AG09309 (cell line): ENCODE data around the gene PRDM1.

Experiments used
- DNase-seq: peaks from one replicate; pipeline ENCODE4 v3.0.0-alpha.2; 2010; ENCODE audit warnings: low read depth
- H3K4me3 ChIP-seq: 2 replicates; pipeline ENCODE4 v1.5.1; 2011; ENCODE audit warnings: mild to moderate bottlenecking, low read depth, low read length, moderate library complexity; ENCODE audit not compliant: control insufficient read depth
- TF ChIP-seq, protein P1 (sequence below): IDR thresholded peaks from 2 replicates; pipeline ENCODE4 v1.5.1; 2011; ENCODE audit warnings: mild to moderate bottlenecking, low read depth, low read length, inconsistent platforms; ENCODE audit not compliant: insufficient read depth, control insufficient read depth; ENCODE audit errors: missing control alignments

Gene PRDM1

DNA sequence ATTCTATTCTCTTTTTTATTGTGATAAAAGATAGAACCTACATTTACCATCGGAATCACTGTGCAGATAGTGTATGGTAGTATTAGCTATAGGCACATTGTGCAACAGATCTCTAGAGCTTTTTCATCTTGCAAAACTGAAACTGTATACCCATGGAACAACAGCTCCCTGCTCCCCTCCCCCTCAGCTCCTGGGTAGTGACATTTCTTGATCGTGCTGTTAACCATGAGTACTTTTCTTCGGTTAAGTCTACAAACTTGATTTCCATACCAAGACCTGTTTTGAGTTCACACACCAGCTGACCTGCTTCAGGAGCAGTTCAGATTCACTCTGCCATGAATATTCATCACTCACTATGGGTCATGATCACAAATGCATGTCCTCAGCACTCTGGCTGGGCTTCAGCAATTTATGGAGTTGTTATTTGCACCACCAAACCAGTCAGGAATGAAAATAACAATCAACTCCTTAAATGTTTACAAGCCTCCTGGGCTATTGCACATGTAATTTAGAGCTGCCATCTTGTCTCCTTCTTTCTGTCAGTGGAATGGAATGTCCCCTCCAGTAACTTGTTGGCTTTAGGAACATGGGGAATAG is 32.8 kb downstream of the PRDM1 start:
- H3K4me3 ChIP-seq, result no peak overlapping the region
- DNase-seq, result no peak
- TF ChIP-seq, protein P1, sequence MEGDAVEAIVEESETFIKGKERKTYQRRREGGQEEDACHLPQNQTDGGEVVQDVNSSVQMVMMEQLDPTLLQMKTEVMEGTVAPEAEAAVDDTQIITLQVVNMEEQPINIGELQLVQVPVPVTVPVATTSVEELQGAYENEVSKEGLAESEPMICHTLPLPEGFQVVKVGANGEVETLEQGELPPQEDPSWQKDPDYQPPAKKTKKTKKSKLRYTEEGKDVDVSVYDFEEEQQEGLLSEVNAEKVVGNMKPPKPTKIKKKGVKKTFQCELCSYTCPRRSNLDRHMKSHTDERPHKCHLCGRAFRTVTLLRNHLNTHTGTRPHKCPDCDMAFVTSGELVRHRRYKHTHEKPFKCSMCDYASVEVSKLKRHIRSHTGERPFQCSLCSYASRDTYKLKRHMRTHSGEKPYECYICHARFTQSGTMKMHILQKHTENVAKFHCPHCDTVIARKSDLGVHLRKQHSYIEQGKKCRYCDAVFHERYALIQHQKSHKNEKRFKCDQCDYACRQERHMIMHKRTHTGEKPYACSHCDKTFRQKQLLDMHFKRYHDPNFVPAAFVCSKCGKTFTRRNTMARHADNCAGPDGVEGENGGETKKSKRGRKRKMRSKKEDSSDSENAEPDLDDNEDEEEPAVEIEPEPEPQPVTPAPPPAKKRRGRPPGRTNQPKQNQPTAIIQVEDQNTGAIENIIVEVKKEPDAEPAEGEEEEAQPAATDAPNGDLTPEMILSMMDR, result no peak

DNA sequence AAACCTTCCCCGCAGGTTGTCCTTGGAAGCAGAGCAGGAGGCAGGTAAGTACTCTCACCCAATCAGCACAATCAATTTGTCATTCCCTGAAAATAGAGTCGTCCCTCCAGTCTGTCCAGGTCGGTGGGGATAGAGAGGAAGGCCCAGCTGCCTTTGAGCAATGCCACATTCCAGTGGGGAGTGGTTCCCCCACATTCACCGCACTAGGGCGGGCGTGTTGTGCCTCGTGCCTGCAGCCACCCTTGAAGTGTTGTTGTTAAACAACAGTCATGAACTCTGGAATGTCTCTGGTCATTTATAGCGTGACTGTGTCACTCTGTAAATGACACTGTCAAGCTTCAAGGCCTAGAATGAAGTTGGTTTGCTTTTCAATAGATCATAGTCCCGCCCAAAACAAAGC is 33.4 kb downstream of the PRDM1 start:
- TF ChIP-seq, protein P1, result no peak
- H3K4me3 ChIP-seq, result no peak overlapping the region
- no peak for DNase-seq

DNA sequence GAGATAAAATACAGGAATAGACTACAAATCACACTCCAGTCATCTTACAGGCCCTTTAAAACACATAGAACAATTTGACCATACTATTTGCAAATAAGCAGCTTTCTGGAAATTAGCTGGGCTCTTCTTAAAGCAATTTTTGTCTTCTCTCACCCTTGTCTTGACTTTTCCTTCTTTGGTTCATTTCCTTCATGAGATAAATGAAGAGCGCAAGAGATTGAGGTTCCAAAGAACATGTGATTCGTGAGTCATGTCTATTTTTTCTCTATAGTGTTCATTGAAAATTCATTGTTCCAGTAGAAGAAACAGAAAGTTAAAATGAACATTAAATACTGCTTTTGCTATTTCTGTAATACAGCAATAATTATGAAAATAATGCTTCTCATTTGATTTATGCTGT is 33.9 kb downstream of the PRDM1 start:
- no peak for DNase-seq
- H3K4me3 ChIP-seq, result no peak overlapping the region
- TF ChIP-seq, protein P1, result no peak

DNA sequence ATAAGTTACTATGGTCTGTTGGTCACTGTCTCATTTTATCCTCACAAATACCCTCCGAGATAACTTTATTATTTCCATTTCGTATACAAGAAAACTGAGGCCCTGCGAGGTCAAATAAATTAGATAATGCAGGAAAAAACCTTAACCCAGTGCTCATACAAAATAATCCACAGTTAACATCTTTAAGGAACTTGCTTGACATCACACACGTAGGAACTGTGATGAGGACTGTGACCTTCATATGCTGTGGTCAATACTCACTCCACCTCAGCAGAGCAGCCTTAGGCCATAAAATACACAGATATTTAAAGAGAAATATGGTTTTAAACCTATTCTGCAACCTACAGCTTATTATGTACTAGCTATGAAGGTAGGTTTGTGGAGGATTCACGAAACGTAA is 34.3 kb downstream of the PRDM1 start:
- no peak overlapping the region for H3K4me3 ChIP-seq
- TF ChIP-seq, protein P1, result no peak
- no peak for DNase-seq

DNA sequence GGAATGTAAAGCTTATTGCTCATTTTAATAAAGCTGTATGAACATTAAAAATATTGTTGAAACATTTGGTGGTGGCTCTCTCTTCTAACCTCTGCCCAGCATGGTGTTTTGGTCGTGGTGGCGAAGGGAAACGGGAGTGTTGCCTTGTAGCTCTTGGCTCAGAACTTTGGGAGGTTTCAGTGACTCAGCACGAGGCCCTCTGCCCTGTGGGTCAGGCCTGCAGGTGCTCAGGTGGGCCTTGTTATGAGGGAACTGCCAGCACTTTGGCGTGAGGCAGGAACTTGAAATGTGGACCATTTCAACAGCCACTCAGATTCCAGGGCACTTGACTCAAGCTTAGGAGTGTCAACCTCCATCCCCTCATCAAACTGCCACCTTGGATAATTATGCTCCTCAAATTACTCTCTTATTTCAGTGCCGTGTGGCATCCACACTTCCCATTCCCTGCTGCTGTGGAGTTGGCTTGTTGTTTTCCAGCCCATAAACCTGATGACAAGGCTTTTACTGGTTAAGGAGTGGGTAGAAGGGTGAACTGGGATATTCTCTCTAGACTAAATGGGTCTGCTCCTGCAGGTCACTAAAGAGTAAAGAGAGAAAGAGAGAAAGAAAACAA is 36.3 kb downstream of the PRDM1 start:
- TF ChIP-seq, protein P1, result no peak
- no peak overlapping the region for H3K4me3 ChIP-seq
- DNase-seq, result no peak

DNA sequence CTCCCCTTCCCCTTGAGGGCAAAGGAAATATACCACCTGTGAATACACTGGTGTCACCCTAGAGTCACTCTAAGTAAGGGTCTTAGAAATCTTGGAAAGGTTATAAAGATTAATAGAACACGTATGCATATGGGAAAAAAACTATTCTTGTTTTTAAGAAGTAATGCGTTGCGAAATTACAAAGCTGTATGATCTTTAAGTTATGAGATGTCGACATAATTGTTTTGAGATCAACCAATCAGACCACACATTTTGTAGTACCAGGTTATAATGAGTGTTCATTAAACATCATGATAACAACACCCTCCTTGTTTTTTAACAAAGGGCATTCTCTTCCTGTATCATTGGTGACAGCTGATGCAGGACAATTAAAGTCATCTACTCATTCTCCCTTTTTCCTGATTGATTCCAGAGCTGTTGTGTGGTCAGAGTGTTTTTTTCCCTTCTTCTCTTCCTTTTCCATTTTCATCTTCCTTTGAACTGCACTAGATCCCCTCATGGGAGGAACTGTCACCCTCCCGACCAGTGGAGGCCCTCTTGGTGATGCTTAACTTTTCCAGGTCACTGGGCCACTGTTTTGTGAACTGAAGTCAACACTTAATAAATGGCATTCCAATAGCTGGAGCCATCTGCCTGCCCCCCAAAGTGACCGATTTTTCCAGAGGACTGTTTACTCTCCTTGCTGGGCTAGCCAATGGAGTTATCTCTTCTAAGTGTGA is 37.0 kb downstream of the PRDM1 start:
- TF ChIP-seq, protein P1, result no peak
- no peak overlapping the region for H3K4me3 ChIP-seq
- no peak for DNase-seq
